K562 treated with DMSO at 1 percent for 48 hours (cell line): ENCODE data around the gene KDM1A. TPM values are rescaled to one million over a fixed set of nuclear protein-coding genes. Genes with fewer than 3 reads are reported as not detected.

Source experiments
- total RNA-seq: library from RNA; unstranded; fragments of 300-600 nt; gene quantifications from 2 replicates; pipeline ENCODE4 v1.2.3, GENCODE V29; 2022; ENCODE audit warnings: low replicate concordance; ENCODE audit errors: extremely low read depth

KDM1A gene
- total RNA-seq = not detected in 2 replicates

GRCh38 chr1:23019094-23019862 lies at the start of gene KDM1A:
Gene KDM1A (plus strand): TSS chr1:23019468. CDS start chr1:23019597, 129 bp downstream.

GRCh38 chr1:22972760-22973159 lies 46.5 kb upstream of the KDM1A start, which contains the start of gene LACTBL1:
Gene LACTBL1 (minus strand): TSS chr1:22972866. CDS start chr1:22972316, 550 bp downstream.

Other genes with a start within 250 kb of the KDM1A start
- gene LACTBL1, start 46.6 kb upstream of the KDM1A start, total RNA-seq = not detected in 2 replicates
- gene TEX46, start 3.6 kb upstream of the KDM1A start, total RNA-seq = not detected in 2 replicates
- gene LUZP1, start 149.4 kb downstream of the KDM1A start, total RNA-seq = 98.2 TPM in 1 of 2 replicates, not detected in the other
- gene HTR1D, start 198.0 kb downstream of the KDM1A start, total RNA-seq = not detected in 2 replicates